ENCODE data around the gene DOCK3.

DNA sequence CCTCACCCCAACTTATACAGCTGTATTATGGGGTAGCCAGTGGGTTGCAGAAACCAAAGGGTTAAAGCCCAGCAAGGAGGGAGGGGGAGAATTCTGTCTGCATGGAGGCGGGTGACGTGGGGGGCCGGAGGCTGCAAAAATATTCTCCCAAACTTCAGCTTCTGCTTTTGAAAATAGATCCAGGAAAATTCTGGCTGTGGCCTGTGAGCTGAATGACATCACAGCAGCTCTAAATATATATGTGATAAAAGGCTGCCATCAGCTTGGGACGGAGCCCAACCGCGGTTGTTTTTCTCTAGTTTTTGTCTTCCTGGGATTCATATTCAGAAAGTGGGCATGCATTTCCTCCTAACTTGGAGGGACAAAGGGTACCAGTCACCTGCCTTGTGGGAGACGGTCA, 30.2 kb upstream of the DOCK3 start:
- TF ChIP-seq, protein P1, sequence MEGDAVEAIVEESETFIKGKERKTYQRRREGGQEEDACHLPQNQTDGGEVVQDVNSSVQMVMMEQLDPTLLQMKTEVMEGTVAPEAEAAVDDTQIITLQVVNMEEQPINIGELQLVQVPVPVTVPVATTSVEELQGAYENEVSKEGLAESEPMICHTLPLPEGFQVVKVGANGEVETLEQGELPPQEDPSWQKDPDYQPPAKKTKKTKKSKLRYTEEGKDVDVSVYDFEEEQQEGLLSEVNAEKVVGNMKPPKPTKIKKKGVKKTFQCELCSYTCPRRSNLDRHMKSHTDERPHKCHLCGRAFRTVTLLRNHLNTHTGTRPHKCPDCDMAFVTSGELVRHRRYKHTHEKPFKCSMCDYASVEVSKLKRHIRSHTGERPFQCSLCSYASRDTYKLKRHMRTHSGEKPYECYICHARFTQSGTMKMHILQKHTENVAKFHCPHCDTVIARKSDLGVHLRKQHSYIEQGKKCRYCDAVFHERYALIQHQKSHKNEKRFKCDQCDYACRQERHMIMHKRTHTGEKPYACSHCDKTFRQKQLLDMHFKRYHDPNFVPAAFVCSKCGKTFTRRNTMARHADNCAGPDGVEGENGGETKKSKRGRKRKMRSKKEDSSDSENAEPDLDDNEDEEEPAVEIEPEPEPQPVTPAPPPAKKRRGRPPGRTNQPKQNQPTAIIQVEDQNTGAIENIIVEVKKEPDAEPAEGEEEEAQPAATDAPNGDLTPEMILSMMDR (IDR thresholded peaks at IDR 0.05; ENCODE audit: low read length), result no peak
- no peak for TF ChIP-seq EZH2 (optimal IDR thresholded peaks at IDR 0.05; ENCODE audit: low read depth, low read length)
- TF ChIP-seq EZH2phosphoT487 (IDR thresholded peaks at IDR 0.05; ENCODE audit: low read length), result no peak
